Kidney epithelial cell (primary cell): Measurements from ENCODE around the gene UBE3B. TPM values are rescaled to one million over a fixed set of nuclear protein-coding genes. Genes with fewer than 3 reads are reported as not detected.

ENCODE experiments used
- DNase-seq: peaks from one replicate; pipeline ENCODE4 v3.0.0-alpha.2; 2010; ENCODE audit warnings: low read depth
- H3K27me3 ChIP-seq: 2 replicates; pipeline ENCODE4 v1.6.0; 2011; ENCODE audit warnings: low read length; ENCODE audit not compliant: control insufficient read depth, insufficient read depth
- H3K36me3 ChIP-seq: 2 replicates; pipeline ENCODE4 v1.5.1; 2011; ENCODE audit warnings: low read length; ENCODE audit not compliant: control insufficient read depth, insufficient read depth
- H3K4me3 ChIP-seq: 2 replicates; pipeline ENCODE4 v1.5.1; 2011; ENCODE audit warnings: low read depth, mild to moderate bottlenecking, control low read depth, low read length
- total RNA-seq: library from RNA; depleted of rRNA; stranded (reverse); fragments of >200 nt; gene quantifications from 2 replicates; pipeline ENCODE4 v1.2.3, GENCODE V29; 2015
- TF ChIP-seq, protein P1 (sequence below): IDR thresholded peaks from 2 replicates; pipeline ENCODE4 v1.5.1; 2011; ENCODE audit warnings: mild to moderate bottlenecking, moderate library complexity, low read length, control low read depth, inconsistent platforms; ENCODE audit not compliant: insufficient read depth, poor library complexity, severe bottlenecking

The UBE3B gene
- total RNA-seq, 1 donor from 2014 or later, result 38.3 TPM

DNA sequence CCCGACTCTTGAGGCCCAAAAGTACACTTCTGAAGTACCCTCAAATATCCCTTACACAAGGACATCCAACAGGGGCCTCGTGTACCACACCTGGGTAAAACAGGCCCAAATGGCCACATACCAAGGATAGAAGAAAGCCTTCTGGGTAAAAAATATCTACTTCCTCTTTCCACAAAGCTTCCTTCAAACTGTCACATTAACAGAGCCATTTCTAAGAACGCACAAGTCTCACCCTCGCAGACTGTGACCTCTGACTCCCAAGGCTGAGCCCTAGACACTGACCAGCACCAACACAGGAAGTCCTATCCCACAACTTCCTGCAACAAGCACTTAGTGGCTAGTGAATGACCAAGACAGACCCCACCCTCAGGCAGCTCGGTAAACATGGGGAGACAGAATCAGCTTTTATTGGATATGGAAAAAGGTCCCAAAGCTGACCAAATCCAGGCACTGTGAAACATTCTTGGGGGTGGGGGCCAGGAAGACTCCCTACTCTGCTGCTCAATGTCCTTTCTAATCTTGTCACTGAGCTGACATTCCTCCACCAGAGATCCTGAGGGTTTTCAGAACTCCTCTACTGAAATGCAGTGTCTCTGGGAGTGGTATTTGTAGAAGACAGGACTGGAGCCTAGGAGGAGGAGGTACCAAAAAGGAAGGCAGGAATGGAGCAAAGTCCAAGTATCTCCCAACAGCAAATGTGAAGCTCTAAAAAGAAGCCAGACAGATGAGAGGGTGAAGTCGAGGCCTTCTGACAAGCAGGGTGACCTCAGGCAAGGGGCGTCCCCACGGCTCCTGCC is 16.2 kb upstream of the UBE3B start:
- Histone ChIP-seq H3K36me3 (no peaks in the 10 kb centered on the region), H3K4me3 (no peak overlapping the region), H3K27me3 (no peaks in the 10 kb centered on the region)
- TF ChIP-seq, protein P1, sequence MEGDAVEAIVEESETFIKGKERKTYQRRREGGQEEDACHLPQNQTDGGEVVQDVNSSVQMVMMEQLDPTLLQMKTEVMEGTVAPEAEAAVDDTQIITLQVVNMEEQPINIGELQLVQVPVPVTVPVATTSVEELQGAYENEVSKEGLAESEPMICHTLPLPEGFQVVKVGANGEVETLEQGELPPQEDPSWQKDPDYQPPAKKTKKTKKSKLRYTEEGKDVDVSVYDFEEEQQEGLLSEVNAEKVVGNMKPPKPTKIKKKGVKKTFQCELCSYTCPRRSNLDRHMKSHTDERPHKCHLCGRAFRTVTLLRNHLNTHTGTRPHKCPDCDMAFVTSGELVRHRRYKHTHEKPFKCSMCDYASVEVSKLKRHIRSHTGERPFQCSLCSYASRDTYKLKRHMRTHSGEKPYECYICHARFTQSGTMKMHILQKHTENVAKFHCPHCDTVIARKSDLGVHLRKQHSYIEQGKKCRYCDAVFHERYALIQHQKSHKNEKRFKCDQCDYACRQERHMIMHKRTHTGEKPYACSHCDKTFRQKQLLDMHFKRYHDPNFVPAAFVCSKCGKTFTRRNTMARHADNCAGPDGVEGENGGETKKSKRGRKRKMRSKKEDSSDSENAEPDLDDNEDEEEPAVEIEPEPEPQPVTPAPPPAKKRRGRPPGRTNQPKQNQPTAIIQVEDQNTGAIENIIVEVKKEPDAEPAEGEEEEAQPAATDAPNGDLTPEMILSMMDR, result no peak
- DNase-seq, result no peak

- Histone ChIP-seq H3K27me3 (no peaks in the 10 kb centered on the region), H3K4me3 (no peak overlapping the region), H3K36me3 (no peaks in the 10 kb centered on the region)
- peak; percentile 44 for DNase-seq
- TF ChIP-seq, protein P1, result no peak
Observed at GRCh38 chr12:109461846-109462756, 15.3 kb upstream of the UBE3B start.

- Histone ChIP-seq H3K36me3 (no peaks in the 10 kb centered on the region), H3K4me3 (peak overlapping the region; percentile 22)
- peak; percentile 93 for DNase-seq
Observed at GRCh38 chr12:109462868-109463692, 14.4 kb upstream of the UBE3B start.

DNA sequence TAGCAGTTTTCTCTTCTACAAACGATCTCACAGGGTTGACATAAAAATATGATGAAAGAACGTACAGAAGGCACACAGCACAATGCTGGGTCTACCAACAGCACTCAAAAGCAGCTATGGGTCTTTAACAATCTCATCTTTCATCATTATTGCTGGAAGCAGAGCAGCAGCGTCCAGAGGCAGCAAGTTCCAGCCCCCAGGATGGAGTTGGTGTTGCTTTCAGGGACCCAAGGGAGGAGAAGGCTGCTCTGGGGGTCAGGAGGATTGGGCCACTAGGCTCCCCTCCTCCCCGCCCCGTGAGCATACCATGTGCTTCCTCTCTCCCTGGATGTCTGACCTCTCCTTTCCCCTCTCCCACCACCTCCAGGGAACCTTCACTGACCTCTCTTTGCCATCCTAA is 13.7 kb upstream of the UBE3B start:
- H3K4me3 ChIP-seq, result peak overlapping the region; percentile 22
- no peak for DNase-seq
- H3K27me3 ChIP-seq, result no peaks in the 10 kb centered on the region
- H3K36me3 ChIP-seq, result no peaks in the 10 kb centered on the region
- TF ChIP-seq, protein P1, result no peak

More at GRCh38 chr12:109462868-109463692, 14.4 kb upstream of the UBE3B start:
- H3K27me3 ChIP-seq, result no peaks in the 10 kb centered on the region
- TF ChIP-seq, protein P1, result no peak

- H3K4me3 ChIP-seq, result no peak overlapping the region
- TF ChIP-seq, protein P1, result no peak
- H3K27me3 ChIP-seq, result no peaks in the 10 kb centered on the region
- no peak for DNase-seq
- no peaks in the 10 kb centered on the region for H3K36me3 ChIP-seq
Observed at GRCh38 chr12:109464642-109465351, 12.6 kb upstream of the UBE3B start.
